Activated CD8-positive, alpha-beta T cell treated with anti-CD3 and anti-CD28 coated beads for 36 hours (primary cell): Measurements from ENCODE around the gene ORM2. TPM values are rescaled to one million over a fixed set of nuclear protein-coding genes. Genes with fewer than 3 reads are reported as not detected.

Source experiments
- ATAC-seq: fragments of 200-7000 bp; cut with Tn5 transposase; one replicate; pipeline ENCODE4 v1.10.0; 2021; ENCODE audit warnings: mild to moderate bottlenecking, moderate library complexity
- CTCF ChIA-PET: fragments of 350-600 bp; sonication (Branson Sonifier 250); formaldehyde crosslinking; loops from one replicate; lab custom pipeline; 2021; ENCODE audit warnings: antibody characterized with exemption; lab: Charles Lee
- POLR2A ChIA-PET: fragments of 350-600 bp; sonication (Branson Sonifier 250); formaldehyde crosslinking; loops from one replicate; lab custom pipeline; 2021; ENCODE audit warnings: antibody characterized with exemption; lab: Charles Lee
- DNase-seq: peaks from one replicate; pipeline ENCODE4 v3.0.0-alpha.2; 2020
- H3K27ac Mint-ChIP-seq: one replicate; pipeline ENCODE4 v1.8.0; 2021; ENCODE audit warnings: mild to moderate bottlenecking, mixed read lengths
- H3K27me3 Mint-ChIP-seq: one replicate; pipeline ENCODE4 v1.8.0; 2021; ENCODE audit warnings: mixed read lengths
- H3K36me3 Mint-ChIP-seq: one replicate; pipeline ENCODE4 v1.8.0; 2021; ENCODE audit warnings: low read depth, mixed read lengths
- H3K4me1 Mint-ChIP-seq: one replicate; pipeline ENCODE4 v1.8.0; 2021; ENCODE audit warnings: low read depth, mixed read lengths
- H3K4me3 Mint-ChIP-seq: one replicate; pipeline ENCODE4 v1.8.0; 2021; ENCODE audit warnings: mild to moderate bottlenecking, moderate library complexity, mixed read lengths
- H3K9me3 Mint-ChIP-seq: one replicate; pipeline ENCODE4 v1.8.0; 2021; ENCODE audit warnings: mixed read lengths
- CTCF ChIP-seq: fragments of 200-600 bp; IDR thresholded peaks from one replicate; pipeline ENCODE4 v1.8.0; 2022; ENCODE audit warnings: antibody characterized with exemption, mild to moderate bottlenecking
- intact Hi-C: fragments of 100-400 bp; cut with micrococcal nuclease; formaldehyde crosslinking; loops from one replicate; pipeline ENCODE4 v1.10.0; 2022
- total RNA-seq, 2 experiments: library from RNA; stranded (reverse); gene quantifications; one replicate each; pipeline ENCODE4 v1.2.3, GENCODE V29; 2021

Gene ORM2
- total RNA-seq, 2 experiments from 2014 or later: not detected

DNA sequence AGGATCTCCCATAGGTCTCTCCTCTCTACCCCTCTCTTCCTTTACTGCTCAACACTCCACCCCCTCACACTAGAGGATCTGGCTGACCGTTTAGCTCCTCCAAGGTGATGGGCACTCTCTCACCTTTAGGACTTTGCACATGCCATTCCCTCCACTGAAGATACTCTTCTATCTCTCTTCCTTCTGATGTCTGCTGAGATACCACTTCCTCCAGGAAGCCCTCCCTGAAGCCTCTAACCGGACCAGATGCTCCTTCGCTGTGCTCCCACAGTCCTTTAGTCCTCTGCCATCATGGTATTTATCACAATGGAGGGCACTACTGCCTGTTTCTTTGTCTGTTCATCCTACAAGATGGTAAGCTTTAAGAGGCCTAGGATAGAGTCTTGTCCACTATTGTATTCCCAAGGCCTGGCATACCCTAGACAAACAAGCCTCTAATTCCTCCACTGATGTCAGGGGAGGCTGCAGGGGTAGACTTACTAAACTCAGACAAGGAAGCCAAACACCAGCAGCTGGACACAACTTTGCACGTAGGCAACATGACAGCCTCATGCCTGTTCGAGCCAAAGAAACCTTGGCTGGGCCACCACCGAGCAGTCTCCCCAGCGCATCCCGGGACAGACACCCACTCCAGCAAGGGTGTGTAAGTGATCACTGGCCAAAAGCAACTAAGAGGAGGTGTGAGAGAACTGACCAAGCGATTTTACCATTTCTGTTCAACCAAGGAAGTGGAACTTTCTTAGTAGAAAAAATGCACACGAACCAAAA is 20.2 kb downstream of the ORM2 start:
- H3K4me3 Mint-ChIP-seq: peak overlapping the region; percentile 66
- ATAC-seq: no peak

GRCh38 chr9:114350636-114351401 is 21.1 kb downstream of the ORM2 start:
- Mint-ChIP-seq H3K27ac (peak overlapping the region; percentile 100), H3K4me1 (peaks cover 67% of the 10 kb centered on the region), H3K36me3 (peaks cover 71% of the 10 kb centered on the region), H3K9me3 (no peaks in the 10 kb centered on the region), H3K27me3 (no peaks in the 10 kb centered on the region), H3K4me3 (no peak overlapping the region)
- POLR2A ChIA-PET: interaction anchor here (0.9 to 18.4 kb wide), 4 partner anchors 12 to 34 kb away, joined by 3 to 277 read pairs (median 17); partner anchors contain the start of gene AKNA
- intact Hi-C loops: no loop called here
- CTCF ChIA-PET: interaction anchor here (0.7 to 2.1 kb wide), 5 partner anchors 11 to 39 kb away, joined by 3 to 11 read pairs (median 6); no protein-coding TSS in a partner anchor
- ATAC-seq (no peak), DNase-seq (peak; percentile 60)
- TF ChIP-seq CTCF: no peak

More for the DNA sequence above, 20.2 kb downstream of the ORM2 start:
- Mint-ChIP-seq H3K4me1 (peaks cover 67% of the 10 kb centered on the region), H3K27me3 (no peaks in the 10 kb centered on the region), H3K27ac (peak overlapping the region; percentile 100), H3K36me3 (peaks cover 79% of the 10 kb centered on the region), H3K9me3 (no peaks in the 10 kb centered on the region)
- no peak for DNase-seq
- intact Hi-C loops: loop anchor here (2.0 kb wide), 1 partner anchor 35 kb away; no protein-coding TSS in a partner anchor
- ChIA-PET CTCF (interaction anchor here (0.7 to 2.1 kb wide), 4 partner anchors 10 to 40 kb away, joined by 3 to 11 read pairs (median 8); no protein-coding TSS in a partner anchor), POLR2A (interaction anchor here (0.9 to 18.4 kb wide), 9 partner anchors 9 to 48 kb away, joined by 3 to 277 read pairs (median 4); partner anchors contain the start of gene AKNA)
- no peak for TF ChIP-seq CTCF

- ATAC-seq (no peak), DNase-seq (no peak)
- ChIA-PET CTCF (interaction anchor here (0.7 to 1.5 kb wide), 3 partner anchors 12 to 48 kb away, joined by 3 to 6 read pairs (median 5); no protein-coding TSS in a partner anchor), POLR2A (interaction anchor here (0.6 to 18.4 kb wide), 4 partner anchors 12 to 33 kb away, joined by 3 to 277 read pairs (median 8); partner anchors contain the start of gene AKNA)
- Mint-ChIP-seq H3K4me1 (peaks cover 65% of the 10 kb centered on the region), H3K27me3 (no peaks in the 10 kb centered on the region), H3K4me3 (no peak overlapping the region), H3K9me3 (no peaks in the 10 kb centered on the region), H3K36me3 (peaks cover 69% of the 10 kb centered on the region), H3K27ac (peak overlapping the region; percentile 82)
- intact Hi-C loops: no loop called here
- no peak for TF ChIP-seq CTCF
Measured at GRCh38 chr9:114351932-114352331, 22.3 kb downstream of the ORM2 start.

DNA sequence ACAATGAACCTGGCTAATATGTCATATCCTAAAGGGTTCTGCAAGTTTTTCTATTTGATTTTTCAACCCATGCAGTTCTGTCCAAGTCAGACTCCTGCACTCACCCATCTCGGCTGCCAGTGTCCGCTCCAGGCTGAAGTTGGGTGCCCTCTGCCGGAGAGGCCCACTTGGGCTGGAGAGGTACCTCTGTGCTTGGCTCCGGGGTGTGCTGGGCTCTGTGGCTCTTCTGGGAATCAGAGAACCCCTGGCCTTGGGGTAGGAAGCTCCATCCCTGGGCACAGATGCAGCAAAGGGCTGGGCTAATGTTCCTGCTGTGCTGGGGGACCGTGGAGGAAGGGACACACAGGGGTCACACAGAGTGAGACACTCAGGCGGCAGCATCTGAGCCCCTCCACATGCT is 26.2 kb downstream of the ORM2 start:
- peaks cover 54% of the 10 kb centered on the region for H3K4me1 Mint-ChIP-seq
- no peak for ATAC-seq
- H3K27me3 Mint-ChIP-seq: no peaks in the 10 kb centered on the region
- H3K36me3 Mint-ChIP-seq: peaks cover 66% of the 10 kb centered on the region
- POLR2A ChIA-PET: interaction anchor here (1.0 to 4.2 kb wide), 10 partner anchors 9 to 39 kb away, joined by 3 to 21 read pairs (median 4); no protein-coding TSS in a partner anchor
- H3K4me3 Mint-ChIP-seq: no peak overlapping the region
- no peak for DNase-seq
- peak overlapping the region; percentile 38 for H3K27ac Mint-ChIP-seq
- CTCF ChIA-PET: no interaction called here
- no peaks in the 10 kb centered on the region for H3K9me3 Mint-ChIP-seq
- intact Hi-C loops: no loop called here
- no peak for TF ChIP-seq CTCF
